GM12878 (cell line): Measurements from ENCODE around the gene CSTPP1. TPM values are rescaled to one million over a fixed set of nuclear protein-coding genes. Genes with fewer than 3 reads are reported as not detected.
A peak's percentile ranks its signal among the peaks of the same experiment; 100 is the strongest.

Experiments used
- ASH2L ChIP-seq: fragments of 300-600, 200-600 bp; sonication (generic); IDR thresholded peaks from 2 replicates; pipeline ENCODE4 v1.6.1; 2017; ENCODE audit warnings: low read depth, mild to moderate bottlenecking, borderline replicate concordance
- ATF7 ChIP-seq: fragments of 450-650 bp; IDR thresholded peaks from 2 replicates; pipeline ENCODE4 v1.6.1; 2016; ENCODE audit warnings: low read depth, mild to moderate bottlenecking
- BHLHE40 ChIP-seq, 2 experiments: fragments of 450-650 bp in 1 of 2; IDR thresholded peaks; 2 replicates each; pipeline ENCODE4 v1.6.1; 2011 to 2017; ENCODE audit warnings: low read depth in 2 of 2, borderline replicate concordance in 1 of 2, improper control_type of control experiment in 1 of 2, low read length in 1 of 2, mild to moderate bottlenecking in 1 of 2
- BRCA1 ChIP-seq: IDR thresholded peaks from 2 replicates; pipeline ENCODE4 v1.6.1; 2011; ENCODE audit warnings: low read depth, low read length, improper control_type of control experiment
- CEBPB ChIP-seq, 2 experiments: fragments of 150-350 bp in 1 of 2; IDR thresholded peaks; 2 replicates each; pipeline ENCODE4 v1.6.1; 2012 to 2014; ENCODE audit warnings: low read depth in 2 of 2, low read length in 2 of 2, borderline replicate concordance in 1 of 2, inconsistent platforms in 1 of 2
- CHD1 ChIP-seq: IDR thresholded peaks from 2 replicates; pipeline ENCODE4 v1.6.1; 2012; ENCODE audit warnings: low read depth, low read length, improper control_type of control experiment
- EZH2 ChIP-seq: IDR thresholded peaks from 2 replicates; pipeline ENCODE4 v1.6.1; 2012; ENCODE audit warnings: low read depth, mild to moderate bottlenecking, control low read depth, inconsistent platforms, low read length, borderline replicate concordance; ENCODE audit not compliant: control insufficient read depth
- GABPA ChIP-seq: IDR thresholded peaks from 2 replicates; pipeline ENCODE4 v1.6.1; 2014; ENCODE audit warnings: antibody characterized with exemption, low read depth, mild to moderate bottlenecking, inconsistent platforms
- GATAD2B ChIP-seq: fragments of 450-650 bp; conservative IDR thresholded peaks from 2 replicates; pipeline ENCODE4 v1.6.1; 2017; ENCODE audit warnings: low read depth, mild to moderate bottlenecking, moderate library complexity
- HCFC1 ChIP-seq: fragments of 150-350 bp; IDR thresholded peaks from 2 replicates; pipeline ENCODE4 v1.6.1; 2014; ENCODE audit warnings: low read length
- HDGF ChIP-seq: fragments of 450-650 bp; IDR thresholded peaks from 2 replicates; pipeline ENCODE4 v1.6.1; 2016; ENCODE audit warnings: antibody characterized with exemption
- JUND ChIP-seq: IDR thresholded peaks from 2 replicates; pipeline ENCODE4 v1.6.1; 2012; ENCODE audit warnings: low read depth, mild to moderate bottlenecking, low read length, improper control_type of control experiment, moderate library complexity
- KAT2A ChIP-seq: conservative IDR thresholded peaks from 2 replicates; pipeline ENCODE4 v1.6.1; 2011; ENCODE audit warnings: low read depth, low read length; ENCODE audit not compliant: control insufficient read depth
- MTA2 ChIP-seq: fragments of 450-650 bp; IDR thresholded peaks from 2 replicates; pipeline ENCODE4 v1.6.1; 2016; ENCODE audit warnings: low read depth, mild to moderate bottlenecking, moderate library complexity
- NFIC ChIP-seq: IDR thresholded peaks from 2 replicates; pipeline ENCODE4 v1.6.1; 2012; ENCODE audit warnings: low read depth, mild to moderate bottlenecking, inconsistent platforms, low read length, moderate library complexity
- NFXL1 ChIP-seq: fragments of 450-650 bp; IDR thresholded peaks from 2 replicates; pipeline ENCODE4 v1.6.1; 2017; ENCODE audit warnings: antibody characterized with exemption, mild to moderate bottlenecking, borderline replicate concordance
- NFYA ChIP-seq: IDR thresholded peaks from 2 replicates; pipeline ENCODE4 v1.6.1; 2011; ENCODE audit warnings: low read depth, mild to moderate bottlenecking, low read length, improper control_type of control experiment, borderline replicate concordance
- NFYB ChIP-seq: IDR thresholded peaks from 2 replicates; pipeline ENCODE4 v1.6.1; 2011; ENCODE audit warnings: low read depth, mild to moderate bottlenecking, low read length, improper control_type of control experiment, moderate library complexity; ENCODE audit not compliant: insufficient read depth
- POLR2A ChIP-seq: IDR thresholded peaks from 2 replicates; pipeline ENCODE4 v1.6.1; 2011; ENCODE audit warnings: low read depth, mild to moderate bottlenecking, low read length
- RAD51 ChIP-seq: fragments of 450-650 bp; IDR thresholded peaks from 2 replicates; pipeline ENCODE4 v1.6.1; 2016; ENCODE audit warnings: moderate library complexity, mild to moderate bottlenecking, inconsistent platforms
- SP1 ChIP-seq: IDR thresholded peaks from one replicate; pipeline ENCODE4 v1.6.1; 2011; ENCODE audit warnings: low read depth, low read length
- SREBF1 ChIP-seq: IDR thresholded peaks from 2 replicates; pipeline ENCODE4 v1.6.1; 2012; ENCODE audit warnings: mild to moderate bottlenecking, low read length
- SRF ChIP-seq, 2 experiments: IDR thresholded peaks; 2 replicates each; pipeline ENCODE4 v1.6.1; 2011; ENCODE audit warnings: low read depth in 2 of 2, low read length in 2 of 2, mild to moderate bottlenecking in 1 of 2, moderate library complexity in 1 of 2
- WRNIP1 ChIP-seq: IDR thresholded peaks from 2 replicates; pipeline ENCODE4 v1.6.1; 2011; ENCODE audit warnings: low read depth, low read length, improper control_type of control experiment, borderline replicate concordance
- YBX1 ChIP-seq: fragments of 450-650 bp; IDR thresholded peaks from 2 replicates; pipeline ENCODE4 v1.6.1; 2016; ENCODE audit warnings: antibody characterized with exemption
- ZNF274 ChIP-seq: IDR thresholded peaks from one replicate; pipeline ENCODE4 v1.8.0; 2011; ENCODE audit not compliant: insufficient read length, insufficient read depth
- polyA plus RNA-seq, 11 experiments: library from polyadenylated mRNA; depleted of rRNA in 4 of 11; unstranded in 6 of 11; stranded (reverse) in 5 of 11; fragments of >200 nt; fragmentation: Nextera tagmentation in 4 of 11; fragmentation: Illumina TruSeq in 1 of 11; extraction: Ambion mirVana in 4 of 11; extraction: Trizol in 1 of 11; gene quantifications; 1 replicate in 1 of 11; 2 replicates in 10 of 11; pipeline versions ENCODE4 v1.2.1 to v1.2.3, GENCODE V29; 2011 to 2016; ENCODE audit warnings: inconsistent platforms in 2 of 11, missing spikeins in 2 of 11, low read depth in 1 of 11
- total RNA-seq, 4 experiments: library from RNA; depleted of rRNA in 3 of 4; stranded (reverse); fragments of >200 nt in 3 of 4; fragmentation: Illumina TruSeq in 1 of 4; extraction: Trizol in 1 of 4; gene quantifications; 2 replicates each; pipeline versions ENCODE4 v1.2.1 to v1.2.3, GENCODE V29; 2013 to 2021
- TF ChIP-seq, protein P1 (sequence below): IDR thresholded peaks from 2 replicates; pipeline ENCODE4 v1.6.1; 2012; ENCODE audit warnings: low read depth, low read length, improper control_type of control experiment
- TF ChIP-seq, protein P2 (sequence below): fragments of 450-650 bp; IDR thresholded peaks from 2 replicates; pipeline ENCODE4 v1.6.1; 2017; ENCODE audit warnings: borderline replicate concordance
- TF ChIP-seq, protein P3 (sequence below): fragments of 450-650 bp; IDR thresholded peaks from 2 replicates; pipeline ENCODE4 v1.6.1; 2018; ENCODE audit warnings: borderline replicate concordance, mild to moderate bottlenecking; ENCODE audit not compliant: partially characterized antibody

CSTPP1 gene
- total and polyA plus RNA-seq, 10 of the 15 experiments (the other 5 are each of a cell fraction or from before 2014, with no cell fraction given), result 7.1 to 23.4 (median 17.5) TPM

DNA sequence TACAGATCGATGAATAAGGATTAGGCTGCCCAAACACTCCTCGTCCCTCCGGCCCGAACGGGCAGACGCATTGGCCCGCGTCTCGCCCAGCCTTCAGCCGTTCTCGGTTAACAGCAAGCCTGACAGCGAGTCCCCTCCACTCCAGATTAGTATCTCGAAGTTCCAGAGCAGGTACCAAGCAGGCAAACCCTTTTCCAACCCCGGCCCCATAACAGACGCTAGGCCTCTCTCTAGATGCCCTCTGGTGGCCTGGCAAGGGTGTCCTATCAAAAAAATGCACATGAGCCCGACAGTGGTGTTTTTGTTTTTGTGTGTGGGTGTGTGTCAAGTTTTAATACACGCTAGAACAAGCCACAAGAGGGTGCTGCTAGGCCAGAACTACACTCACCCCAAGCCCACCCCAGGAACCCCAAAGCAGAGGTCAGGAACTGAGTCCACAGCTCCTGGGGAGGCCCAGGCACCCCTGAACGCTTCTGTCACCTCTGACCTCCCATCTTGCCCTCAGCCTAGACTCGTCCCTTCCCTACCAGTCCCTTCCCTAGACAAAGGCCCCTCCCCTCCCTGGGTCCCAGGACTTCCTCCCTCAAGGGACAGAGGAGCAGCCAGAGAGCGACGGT is 240.8 kb downstream of the CSTPP1 start (continued):
- TF ChIP-seq HCFC1 (no peak), POLR2A (no peak; the same call in none of the 2 replicates), HDGF (no peak), ATF7 (peak; percentile 43; the same call in 1 of the 2 replicates), GATAD2B (peak; percentile 71), SREBF1 (no peak), BHLHE40 (IDR thresholded peaks at IDR 0.05; ENCODE audit: borderline replicate concordance in 1 of 2, low read depth in 2 of 2, low read length in 1 of 2) (peak in 1 of 2 experiments; percentile 0; a peak in 1 of 4 replicates), MTA2 (peak; percentile 46; the same call in 1 of the 2 replicates), NFYB (no peak), YBX1 (no peak), CEBPB (IDR thresholded peaks at IDR 0.05; ENCODE audit: borderline replicate concordance in 1 of 2, low read depth in 2 of 2, low read length in 2 of 2) (no peak), RAD51 (no peak), CHD1 (no peak), EZH2 (no peak), NFIC (no peak), SRF (IDR thresholded peaks at IDR 0.05; ENCODE audit: low read depth in 2 of 2, low read length in 2 of 2) (no peak), ZNF274 (no peak), JUND (no peak), BRCA1 (no peak), NFYA (no peak), WRNIP1 (peak; percentile 89; the same call in 1 of the 2 replicates), GABPA (no peak), NFXL1 (no peak), ASH2L (no peak), KAT2A (no peak), SP1 (no peak)
- TF ChIP-seq, protein P1, sequence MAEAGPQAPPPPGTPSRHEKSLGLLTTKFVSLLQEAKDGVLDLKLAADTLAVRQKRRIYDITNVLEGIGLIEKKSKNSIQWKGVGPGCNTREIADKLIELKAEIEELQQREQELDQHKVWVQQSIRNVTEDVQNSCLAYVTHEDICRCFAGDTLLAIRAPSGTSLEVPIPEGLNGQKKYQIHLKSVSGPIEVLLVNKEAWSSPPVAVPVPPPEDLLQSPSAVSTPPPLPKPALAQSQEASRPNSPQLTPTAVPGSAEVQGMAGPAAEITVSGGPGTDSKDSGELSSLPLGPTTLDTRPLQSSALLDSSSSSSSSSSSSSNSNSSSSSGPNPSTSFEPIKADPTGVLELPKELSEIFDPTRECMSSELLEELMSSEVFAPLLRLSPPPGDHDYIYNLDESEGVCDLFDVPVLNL, result no peak
- TF ChIP-seq, protein P2, sequence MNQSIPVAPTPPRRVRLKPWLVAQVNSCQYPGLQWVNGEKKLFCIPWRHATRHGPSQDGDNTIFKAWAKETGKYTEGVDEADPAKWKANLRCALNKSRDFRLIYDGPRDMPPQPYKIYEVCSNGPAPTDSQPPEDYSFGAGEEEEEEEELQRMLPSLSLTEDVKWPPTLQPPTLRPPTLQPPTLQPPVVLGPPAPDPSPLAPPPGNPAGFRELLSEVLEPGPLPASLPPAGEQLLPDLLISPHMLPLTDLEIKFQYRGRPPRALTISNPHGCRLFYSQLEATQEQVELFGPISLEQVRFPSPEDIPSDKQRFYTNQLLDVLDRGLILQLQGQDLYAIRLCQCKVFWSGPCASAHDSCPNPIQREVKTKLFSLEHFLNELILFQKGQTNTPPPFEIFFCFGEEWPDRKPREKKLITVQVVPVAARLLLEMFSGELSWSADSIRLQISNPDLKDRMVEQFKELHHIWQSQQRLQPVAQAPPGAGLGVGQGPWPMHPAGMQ, result no peak
- TF ChIP-seq, protein P3, sequence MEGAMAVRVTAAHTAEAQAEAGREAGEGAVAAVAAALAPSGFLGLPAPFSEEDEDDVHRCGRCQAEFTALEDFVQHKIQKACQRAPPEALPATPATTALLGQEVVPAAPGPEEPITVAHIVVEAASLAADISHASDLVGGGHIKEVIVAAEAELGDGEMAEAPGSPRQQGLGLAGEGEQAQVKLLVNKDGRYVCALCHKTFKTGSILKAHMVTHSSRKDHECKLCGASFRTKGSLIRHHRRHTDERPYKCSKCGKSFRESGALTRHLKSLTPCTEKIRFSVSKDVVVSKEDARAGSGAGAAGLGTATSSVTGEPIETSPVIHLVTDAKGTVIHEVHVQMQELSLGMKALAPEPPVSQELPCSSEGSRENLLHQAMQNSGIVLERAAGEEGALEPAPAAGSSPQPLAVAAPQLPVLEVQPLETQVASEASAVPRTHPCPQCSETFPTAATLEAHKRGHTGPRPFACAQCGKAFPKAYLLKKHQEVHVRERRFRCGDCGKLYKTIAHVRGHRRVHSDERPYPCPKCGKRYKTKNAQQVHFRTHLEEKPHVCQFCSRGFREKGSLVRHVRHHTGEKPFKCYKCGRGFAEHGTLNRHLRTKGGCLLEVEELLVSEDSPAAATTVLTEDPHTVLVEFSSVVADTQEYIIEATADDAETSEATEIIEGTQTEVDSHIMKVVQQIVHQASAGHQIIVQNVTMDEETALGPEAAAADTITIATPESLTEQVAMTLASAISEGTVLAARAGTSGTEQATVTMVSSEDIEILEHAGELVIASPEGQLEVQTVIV, result no peak
